Panc1 (cell line): Measurements from ENCODE around the gene SBDS. TPM values are rescaled to one million over a fixed set of nuclear protein-coding genes. Genes with fewer than 3 reads are reported as not detected.
"Not testable (repeated sequence)": the region's sequence is repeated elsewhere in the genome, so short reads cannot be mapped to it uniquely, and the experiment has no call there.

Experiments used
- ATAC-seq: fragments of 200-7000 bp; cut with Tn5 transposase; 2 replicates; pipeline ENCODE4 v1.9.1; 2020; ENCODE audit warnings: mild to moderate bottlenecking, moderate library complexity
- BruUV-seq: library from RNA; stranded (reverse); fragments of 400-500 nt; replicated peaks from 2 replicates; lab custom pipeline; 2021; lab: Mats Ljungman, UMichigan
- CTCF ChIA-PET: fragments of 300-600 bp; sonication (Branson Sonifier 250); formaldehyde crosslinking; loops from one replicate; lab custom pipeline; 2022; ENCODE audit warnings: antibody characterized with exemption; lab: Charles Lee
- POLR2A ChIA-PET: fragments of 300-600 bp; sonication (Branson Sonifier 250); formaldehyde crosslinking; loops from one replicate; lab custom pipeline; 2022; ENCODE audit warnings: antibody characterized with exemption; lab: Charles Lee
- DNase-seq: peaks from one replicate; pipeline ENCODE4 v3.0.0-alpha.2; 2010; ENCODE audit warnings: low read depth, low spot score
- H3K27ac ChIP-seq: 2 replicates; pipeline ENCODE4 v1.5.1; 2011; ENCODE audit warnings: mild to moderate bottlenecking, low read length, inconsistent platforms
- H3K27me3 ChIP-seq: fragments of 200-500 bp; sonication (Bioruptor generic); 2 replicates; pipeline ENCODE4 v1.6.0; 2014; ENCODE audit warnings: low read length, inconsistent platforms; ENCODE audit not compliant: control insufficient read depth, insufficient read depth
- H3K36me3 ChIP-seq: fragments of 200-500 bp; sonication (Bioruptor generic); 2 replicates; pipeline ENCODE4 v1.5.1; 2014; ENCODE audit warnings: inconsistent platforms, mild to moderate bottlenecking, low read length, moderate library complexity; ENCODE audit not compliant: control insufficient read depth, insufficient read depth
- H3K4me1 ChIP-seq: 2 replicates; pipeline ENCODE4 v1.5.1; 2011; ENCODE audit warnings: inconsistent platforms, mild to moderate bottlenecking, low read length, moderate library complexity; ENCODE audit not compliant: control insufficient read depth, insufficient read depth
- H3K4me3 ChIP-seq, 2 experiments: 2 replicates each; pipeline ENCODE4 v1.5.1; 2011 to 2012; ENCODE audit warnings: low read depth in 2 of 2, low read length in 2 of 2, mild to moderate bottlenecking in 2 of 2, inconsistent platforms in 1 of 2, moderate library complexity in 1 of 2
- H3K9me3 ChIP-seq: fragments of 200-500 bp; sonication (Bioruptor generic); 2 replicates; pipeline ENCODE4 v1.5.1; 2014; ENCODE audit warnings: low read depth, mild to moderate bottlenecking, inconsistent platforms, low read length, moderate library complexity; ENCODE audit not compliant: control insufficient read depth, insufficient read depth
- in situ Hi-C: cut with HindIII; loops from 2 replicates; pipeline ENCODE4 v1.10.0; 2016; ENCODE audit warnings: low sequenced_read_pairs, low pct_unique_long_range_greater_than_20kb
- intact Hi-C: fragments of 100-400 bp; cut with micrococcal nuclease; formaldehyde crosslinking; loops from one replicate; pipeline ENCODE4 v1.10.0; 2022; ENCODE audit not compliant: unreplicated experiment
- total RNA-seq: library from RNA; stranded (reverse); gene quantifications from one replicate; pipeline ENCODE4 v1.2.1, GENCODE V29; 2021; ENCODE audit not compliant: unreplicated experiment
- TF ChIP-seq, protein P1 (sequence below), 2 experiments: IDR thresholded peaks; 2 replicates each; pipeline ENCODE4 v1.6.1; 2011 to 2012; ENCODE audit warnings: low read depth in 2 of 2, control low read depth in 1 of 2, low read length in 1 of 2, mild to moderate bottlenecking in 1 of 2, moderate library complexity in 1 of 2; ENCODE audit not compliant: insufficient read depth in 1 of 2

SBDS gene
- total RNA-seq, 1 experiment from 2014 or later: 82.8 TPM

DNA sequence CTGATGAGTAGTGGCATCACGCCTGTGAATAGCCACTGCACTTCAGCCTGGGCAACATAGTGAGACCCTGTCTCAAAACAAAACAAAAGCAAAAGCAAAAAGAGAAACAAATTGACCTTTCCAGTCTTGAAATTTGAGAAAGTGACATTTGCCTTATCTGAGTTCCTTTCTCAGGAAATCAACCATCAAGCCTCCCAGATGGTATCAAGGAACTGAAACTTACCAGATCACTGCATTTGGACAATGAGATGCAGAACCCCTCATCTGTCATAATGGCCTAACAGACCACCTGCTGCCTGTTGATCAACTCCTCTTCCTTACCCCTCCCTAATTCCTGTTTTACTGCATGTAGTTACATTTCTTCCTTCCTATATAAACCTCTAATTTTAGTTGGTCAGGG lies 15.1 kb downstream of the SBDS start:
- H3K4me3 ChIP-seq, ATAC-seq, H3K36me3 ChIP-seq, intact Hi-C loops, DNase-seq, POLR2A ChIA-PET, BruUV-seq, H3K27ac ChIP-seq, H3K27me3 ChIP-seq, H3K9me3 ChIP-seq, H3K4me1 ChIP-seq, in situ Hi-C loops, CTCF ChIA-PET: not testable (repeated sequence)

DNA sequence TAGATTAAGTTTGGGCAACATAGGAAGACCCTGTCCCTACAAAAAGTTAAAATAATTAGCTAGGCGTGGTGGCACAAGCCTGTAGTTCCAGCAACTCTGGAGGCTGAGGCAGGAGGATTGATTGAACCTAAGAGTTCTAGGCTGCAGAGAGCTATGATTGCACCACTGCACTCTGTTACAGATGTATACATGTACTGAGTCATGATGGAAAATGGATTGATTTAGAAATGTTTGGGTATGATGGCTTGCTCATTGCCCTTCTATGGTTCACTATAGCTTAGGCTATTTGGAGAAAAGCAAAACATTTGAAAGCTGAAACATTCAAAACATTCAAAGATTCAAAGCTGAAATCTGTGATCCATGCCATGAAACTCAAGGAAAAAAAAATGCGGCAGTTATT lies 16.4 kb downstream of the SBDS start:
- in situ Hi-C loops, POLR2A ChIA-PET, H3K4me1 ChIP-seq, H3K36me3 ChIP-seq, BruUV-seq, H3K4me3 ChIP-seq, H3K27ac ChIP-seq, DNase-seq, H3K27me3 ChIP-seq, H3K9me3 ChIP-seq, intact Hi-C loops: not testable (repeated sequence)
- ATAC-seq: 0 out of 2 replicates have a peak, but pooled peaks have one; percentile 35
- CTCF ChIA-PET: interaction anchor here (0.6 kb wide), 1 partner anchor 345 kb away, joined by 8 read pairs; no protein-coding TSS in a partner anchor

DNA sequence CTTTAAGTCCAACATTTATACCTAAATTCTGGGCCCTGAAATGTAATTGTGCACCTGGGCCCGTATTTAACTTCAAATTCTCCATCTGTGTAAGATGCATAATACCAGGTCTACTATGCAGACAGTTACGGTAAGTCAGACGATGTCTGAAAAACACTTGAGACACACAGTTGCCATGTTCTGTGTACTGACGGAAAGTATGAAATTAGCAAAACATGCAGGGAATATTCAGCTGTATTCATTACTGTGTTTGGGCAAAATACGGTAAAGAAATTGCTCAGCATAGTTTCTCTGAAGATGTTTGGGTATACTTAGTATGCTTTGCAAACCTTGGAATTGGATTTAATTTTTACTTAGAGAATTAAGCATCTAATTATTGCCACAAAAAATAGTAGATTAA lies 17.1 kb downstream of the SBDS start:
- H3K4me1 ChIP-seq, H3K27me3 ChIP-seq, H3K27ac ChIP-seq, H3K9me3 ChIP-seq, H3K4me3 ChIP-seq, H3K36me3 ChIP-seq, POLR2A ChIA-PET, ATAC-seq, BruUV-seq, CTCF ChIA-PET, DNase-seq, intact Hi-C loops, in situ Hi-C loops: not testable (repeated sequence)

DNA sequence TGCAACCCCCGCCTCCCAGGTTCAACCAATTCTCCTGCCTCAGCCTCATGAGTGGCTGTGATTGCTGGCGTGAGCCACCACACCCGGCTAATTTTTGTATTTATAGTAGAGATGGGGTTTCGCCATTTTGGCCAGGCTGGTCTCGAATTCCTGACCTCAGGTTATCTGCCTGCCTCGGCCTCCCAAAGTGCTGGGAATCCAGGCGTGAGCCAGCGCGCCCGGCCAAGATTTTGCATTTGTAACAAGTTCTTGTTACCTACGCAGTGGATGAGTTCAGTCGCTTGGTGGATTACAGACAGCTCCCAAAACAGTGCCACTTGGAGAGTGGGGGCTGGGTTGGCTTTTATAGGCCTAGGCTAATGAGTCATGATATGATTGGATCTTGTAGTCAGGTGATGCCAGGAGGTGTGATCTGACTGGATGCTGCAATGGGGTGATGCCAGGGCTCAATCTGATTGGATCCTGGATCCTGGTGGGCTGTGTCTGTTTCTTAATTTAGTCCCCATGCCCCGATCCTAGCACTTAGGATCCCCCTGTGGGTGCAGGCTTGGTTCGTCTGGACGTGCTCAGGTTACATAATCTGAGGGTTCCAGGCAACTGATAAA lies 20.3 kb downstream of the SBDS start:
- POLR2A ChIA-PET: no interaction called here

More for the DNA sequence above, 20.3 kb downstream of the SBDS start:
- TF ChIP-seq, protein P1, sequence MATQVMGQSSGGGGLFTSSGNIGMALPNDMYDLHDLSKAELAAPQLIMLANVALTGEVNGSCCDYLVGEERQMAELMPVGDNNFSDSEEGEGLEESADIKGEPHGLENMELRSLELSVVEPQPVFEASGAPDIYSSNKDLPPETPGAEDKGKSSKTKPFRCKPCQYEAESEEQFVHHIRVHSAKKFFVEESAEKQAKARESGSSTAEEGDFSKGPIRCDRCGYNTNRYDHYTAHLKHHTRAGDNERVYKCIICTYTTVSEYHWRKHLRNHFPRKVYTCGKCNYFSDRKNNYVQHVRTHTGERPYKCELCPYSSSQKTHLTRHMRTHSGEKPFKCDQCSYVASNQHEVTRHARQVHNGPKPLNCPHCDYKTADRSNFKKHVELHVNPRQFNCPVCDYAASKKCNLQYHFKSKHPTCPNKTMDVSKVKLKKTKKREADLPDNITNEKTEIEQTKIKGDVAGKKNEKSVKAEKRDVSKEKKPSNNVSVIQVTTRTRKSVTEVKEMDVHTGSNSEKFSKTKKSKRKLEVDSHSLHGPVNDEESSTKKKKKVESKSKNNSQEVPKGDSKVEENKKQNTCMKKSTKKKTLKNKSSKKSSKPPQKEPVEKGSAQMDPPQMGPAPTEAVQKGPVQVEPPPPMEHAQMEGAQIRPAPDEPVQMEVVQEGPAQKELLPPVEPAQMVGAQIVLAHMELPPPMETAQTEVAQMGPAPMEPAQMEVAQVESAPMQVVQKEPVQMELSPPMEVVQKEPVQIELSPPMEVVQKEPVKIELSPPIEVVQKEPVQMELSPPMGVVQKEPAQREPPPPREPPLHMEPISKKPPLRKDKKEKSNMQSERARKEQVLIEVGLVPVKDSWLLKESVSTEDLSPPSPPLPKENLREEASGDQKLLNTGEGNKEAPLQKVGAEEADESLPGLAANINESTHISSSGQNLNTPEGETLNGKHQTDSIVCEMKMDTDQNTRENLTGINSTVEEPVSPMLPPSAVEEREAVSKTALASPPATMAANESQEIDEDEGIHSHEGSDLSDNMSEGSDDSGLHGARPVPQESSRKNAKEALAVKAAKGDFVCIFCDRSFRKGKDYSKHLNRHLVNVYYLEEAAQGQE (IDR thresholded peaks at IDR 0.05; ENCODE audit: insufficient read depth in 1 of 2, low read depth in 2 of 2, low read length in 1 of 2): no peak
- peaks cover 4% of the 10 kb centered on the region; the same call in 1 of the 2 replicates for H3K9me3 ChIP-seq
- no TSS peak for BruUV-seq
- no peaks in the 10 kb centered on the region for H3K36me3 ChIP-seq
- intact Hi-C loops: no loop called here
- in situ Hi-C loops: no loop called here
- no peak overlapping the region for H3K4me3 ChIP-seq
- H3K27me3 ChIP-seq: no peaks in the 10 kb centered on the region
- CTCF ChIA-PET: no interaction called here
- H3K27ac ChIP-seq: no peak overlapping the region
- H3K4me1 ChIP-seq: no peaks in the 10 kb centered on the region
- DNase-seq: no peak
- ATAC-seq: no peak
